ENCODE results near the gene PLB1.

Gene PLB1

DNA sequence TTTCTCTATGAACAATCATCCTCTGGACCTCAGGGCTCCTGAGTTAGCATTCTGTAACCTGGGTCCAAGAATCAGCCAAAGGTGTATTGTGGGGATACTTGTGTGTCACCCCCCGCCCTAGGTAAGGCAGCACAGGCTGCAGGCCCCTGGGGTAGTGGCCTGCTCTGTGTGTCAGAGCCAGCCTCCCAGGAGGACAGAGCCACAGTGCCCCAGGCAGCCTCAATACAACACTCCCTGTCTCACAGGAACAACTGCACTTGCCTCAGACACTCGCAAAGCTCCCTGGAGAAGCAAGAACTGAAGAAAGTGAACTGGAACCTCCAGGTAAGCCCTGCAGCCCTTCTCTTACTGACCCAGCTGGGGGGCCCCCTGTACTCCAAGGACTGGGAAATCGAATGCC is 134.5 kb downstream of the PLB1 start:
- H3K9me2 ChIP-seq (ENCODE audit: low read depth, low read length), result no peaks in the 10 kb centered on the region
- H3K36me3 ChIP-seq (ENCODE audit: insufficient read depth, low read length), result no peaks in the 10 kb centered on the region
- H3K79me2 ChIP-seq (ENCODE audit: insufficient read depth, low read length), result no peaks in the 10 kb centered on the region
- no peak overlapping the region for H3K27ac ChIP-seq (ENCODE audit: low read depth, low read length, poor library complexity, severe bottlenecking)
- no peaks in the 10 kb centered on the region for H3K9me3 ChIP-seq (ENCODE audit: low read length)
- no peaks in the 10 kb centered on the region for H4K20me1 ChIP-seq (ENCODE audit: insufficient read depth, low read length)
- H2AFZ ChIP-seq (ENCODE audit: low read length), result no peak overlapping the region
- H3K27me3 ChIP-seq (ENCODE audit: insufficient read depth, low read length), result 0 out of 2 replicates have a peak, but pooled peaks cover 4% of the 10 kb centered on the region
- H3K9ac ChIP-seq (ENCODE audit: low read length), result no peak overlapping the region
- TF ChIP-seq, protein P1, sequence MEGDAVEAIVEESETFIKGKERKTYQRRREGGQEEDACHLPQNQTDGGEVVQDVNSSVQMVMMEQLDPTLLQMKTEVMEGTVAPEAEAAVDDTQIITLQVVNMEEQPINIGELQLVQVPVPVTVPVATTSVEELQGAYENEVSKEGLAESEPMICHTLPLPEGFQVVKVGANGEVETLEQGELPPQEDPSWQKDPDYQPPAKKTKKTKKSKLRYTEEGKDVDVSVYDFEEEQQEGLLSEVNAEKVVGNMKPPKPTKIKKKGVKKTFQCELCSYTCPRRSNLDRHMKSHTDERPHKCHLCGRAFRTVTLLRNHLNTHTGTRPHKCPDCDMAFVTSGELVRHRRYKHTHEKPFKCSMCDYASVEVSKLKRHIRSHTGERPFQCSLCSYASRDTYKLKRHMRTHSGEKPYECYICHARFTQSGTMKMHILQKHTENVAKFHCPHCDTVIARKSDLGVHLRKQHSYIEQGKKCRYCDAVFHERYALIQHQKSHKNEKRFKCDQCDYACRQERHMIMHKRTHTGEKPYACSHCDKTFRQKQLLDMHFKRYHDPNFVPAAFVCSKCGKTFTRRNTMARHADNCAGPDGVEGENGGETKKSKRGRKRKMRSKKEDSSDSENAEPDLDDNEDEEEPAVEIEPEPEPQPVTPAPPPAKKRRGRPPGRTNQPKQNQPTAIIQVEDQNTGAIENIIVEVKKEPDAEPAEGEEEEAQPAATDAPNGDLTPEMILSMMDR (IDR thresholded peaks at IDR 0.05; ENCODE audit: low read length), result no peak
- no peak for TF ChIP-seq EZH2 (IDR thresholded peaks at IDR 0.05; ENCODE audit: borderline replicate concordance, low read length)
- no peak overlapping the region for H3K4me3 ChIP-seq (ENCODE audit: low read depth, low read length, poor library complexity, severe bottlenecking)
- no peak overlapping the region for H3K4me2 ChIP-seq (ENCODE audit: low read length)
- no peaks in the 10 kb centered on the region for H3F3A ChIP-seq (ENCODE audit: insufficient read depth, low read length)
- no peaks in the 10 kb centered on the region for H3K4me1 ChIP-seq (ENCODE audit: insufficient read depth, low read length, severe bottlenecking)

DNA sequence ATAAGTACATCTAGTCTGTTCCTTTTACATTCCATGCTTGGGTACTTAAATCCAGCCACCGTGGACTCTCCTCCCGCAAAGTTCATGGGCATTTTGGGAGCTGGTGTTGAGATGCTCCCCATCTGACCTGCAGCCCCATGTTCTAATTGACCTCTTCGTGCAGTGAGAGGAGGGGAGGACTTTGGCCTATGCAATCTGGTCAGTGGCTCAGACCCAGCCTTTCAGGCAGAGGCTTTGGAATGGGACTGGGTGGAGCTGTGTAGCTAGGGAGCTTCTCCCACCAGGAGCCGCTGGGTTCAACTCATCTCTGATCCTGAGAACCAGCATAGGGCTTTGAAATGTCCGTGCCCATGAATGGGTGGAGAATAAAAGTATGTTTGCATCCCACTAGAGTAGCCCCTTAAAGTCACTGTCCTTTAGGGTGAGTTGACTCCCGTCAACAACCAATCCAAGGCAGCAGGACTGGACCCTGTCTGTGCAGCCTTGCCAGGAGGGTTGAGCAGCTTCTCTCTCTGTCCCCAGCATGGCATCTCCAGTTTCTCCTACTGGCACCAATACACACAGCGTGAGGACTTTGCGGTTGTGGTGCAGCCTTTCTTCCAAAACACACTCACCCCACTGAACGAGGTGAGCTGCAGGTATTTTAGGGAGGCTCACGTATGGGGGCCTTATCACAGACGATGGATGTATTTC is 135.8 kb downstream of the PLB1 start:
- Histone ChIP-seq H3F3A (ENCODE audit: insufficient read depth, low read length) (no peaks in the 10 kb centered on the region), H3K9me2 (ENCODE audit: low read depth, low read length) (no peaks in the 10 kb centered on the region), H3K4me2 (ENCODE audit: low read length) (no peak overlapping the region), H4K20me1 (ENCODE audit: insufficient read depth, low read length) (no peaks in the 10 kb centered on the region), H3K9me3 (ENCODE audit: low read length) (no peaks in the 10 kb centered on the region), H3K4me1 (ENCODE audit: insufficient read depth, low read length, severe bottlenecking) (no peaks in the 10 kb centered on the region), H3K36me3 (ENCODE audit: insufficient read depth, low read length) (no peaks in the 10 kb centered on the region), H2AFZ (ENCODE audit: low read length) (no peak overlapping the region), H3K79me2 (ENCODE audit: insufficient read depth, low read length) (no peaks in the 10 kb centered on the region), H3K27me3 (ENCODE audit: insufficient read depth, low read length) (0 out of 2 replicates have a peak, but pooled peaks cover 4% of the 10 kb centered on the region), H3K9ac (ENCODE audit: low read length) (no peak overlapping the region), H3K4me3 (ENCODE audit: low read depth, low read length, poor library complexity, severe bottlenecking) (no peak overlapping the region), H3K27ac (ENCODE audit: low read depth, low read length, poor library complexity, severe bottlenecking) (no peak overlapping the region)
- TF ChIP-seq, protein P1 (IDR thresholded peaks at IDR 0.05; ENCODE audit: low read length), result no peak
- TF ChIP-seq EZH2 (IDR thresholded peaks at IDR 0.05; ENCODE audit: borderline replicate concordance, low read length), result no peak

DNA sequence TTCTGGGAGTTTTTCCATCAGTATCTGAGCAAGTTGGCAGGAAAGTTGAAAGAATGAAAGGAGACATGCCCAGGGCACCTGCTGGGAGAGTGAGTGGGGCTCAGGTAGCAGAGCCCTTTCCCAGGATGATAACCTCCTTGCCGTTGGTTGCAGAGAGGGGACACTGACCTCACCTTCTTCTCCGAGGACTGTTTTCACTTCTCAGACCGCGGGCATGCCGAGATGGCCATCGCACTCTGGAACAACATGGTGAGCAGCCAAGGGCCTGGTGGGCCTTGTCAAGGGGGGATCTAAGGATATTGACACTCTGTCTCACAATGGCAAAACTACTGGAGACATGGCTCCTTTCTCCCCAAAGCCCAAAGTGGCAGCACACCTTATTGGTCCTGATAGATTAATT is 136.9 kb downstream of the PLB1 start:
- Histone ChIP-seq H3F3A (ENCODE audit: insufficient read depth, low read length) (no peaks in the 10 kb centered on the region), H3K79me2 (ENCODE audit: insufficient read depth, low read length) (no peaks in the 10 kb centered on the region), H3K4me2 (ENCODE audit: low read length) (no peak overlapping the region), H3K36me3 (ENCODE audit: insufficient read depth, low read length) (no peaks in the 10 kb centered on the region), H3K9me3 (ENCODE audit: low read length) (no peaks in the 10 kb centered on the region), H3K9ac (ENCODE audit: low read length) (no peak overlapping the region), H3K4me1 (ENCODE audit: insufficient read depth, low read length, severe bottlenecking) (no peaks in the 10 kb centered on the region), H3K27ac (ENCODE audit: low read depth, low read length, poor library complexity, severe bottlenecking) (no peak overlapping the region), H3K4me3 (ENCODE audit: low read depth, low read length, poor library complexity, severe bottlenecking) (no peak overlapping the region), H2AFZ (ENCODE audit: low read length) (no peak overlapping the region), H4K20me1 (ENCODE audit: insufficient read depth, low read length) (no peaks in the 10 kb centered on the region), H3K9me2 (ENCODE audit: low read depth, low read length) (no peaks in the 10 kb centered on the region), H3K27me3 (ENCODE audit: insufficient read depth, low read length) (0 out of 2 replicates have a peak, but pooled peaks cover 4% of the 10 kb centered on the region)
- TF ChIP-seq, protein P1 (IDR thresholded peaks at IDR 0.05; ENCODE audit: low read length), result no peak
- no peak for TF ChIP-seq EZH2 (IDR thresholded peaks at IDR 0.05; ENCODE audit: borderline replicate concordance, low read length)

Measured in OCI-LY1 (cell line).